ENCODE results near the gene RNF31. TPM values are rescaled to one million over a fixed set of nuclear protein-coding genes. Genes with fewer than 3 reads are reported as not detected.

RNF31 gene
- total and polyA plus RNA-seq, 2 donors: 44.9 to 105 TPM

GRCh38 chr14:24176599-24176998 lies 29.3 kb downstream of the RNF31 start:
- no peaks in the 10 kb centered on the region for H3K27me3 ChIP-seq (ENCODE audit: control insufficient read depth in 2 of 2, insufficient read depth in 1 of 2, low read length in 1 of 2)
- H3K9me3 ChIP-seq (ENCODE audit: control insufficient read depth in 2 of 2, insufficient read depth in 1 of 2, low read length in 1 of 2): no peaks in the 10 kb centered on the region
- 99% methylated on average over 5 of the region's 5 CpGs for WGBS
- no peak for DNase-seq (ENCODE audit: low read depth in 6 of 9, low spot score in 9 of 9)
- H3K27ac ChIP-seq (ENCODE audit: low read depth in 1 of 2, low read length in 1 of 2): no peak overlapping the region
- H3K4me1 ChIP-seq (ENCODE audit: control insufficient read depth in 2 of 2, insufficient read depth in 2 of 2, low read length in 2 of 2): peaks cover 6 to 34% of the 10 kb centered on the region in 2 donors
- H3K36me3 ChIP-seq (ENCODE audit: control insufficient read depth in 2 of 2, insufficient read depth in 2 of 2, low read length in 1 of 2): peaks cover 61 to 78% of the 10 kb centered on the region in 2 donors
- H3K4me3 ChIP-seq (ENCODE audit: low read length in 2 of 2): no peak overlapping the region

GRCh38 chr14:24177041-24177825 lies 29.9 kb downstream of the RNF31 start:
- H3K36me3 ChIP-seq (ENCODE audit: control insufficient read depth in 2 of 2, insufficient read depth in 2 of 2, low read length in 1 of 2): peaks cover 67 to 84% of the 10 kb centered on the region in 2 donors
- H3K27me3 ChIP-seq (ENCODE audit: control insufficient read depth in 2 of 2, insufficient read depth in 1 of 2, low read length in 1 of 2): no peaks in the 10 kb centered on the region
- H3K4me1 ChIP-seq (ENCODE audit: control insufficient read depth in 2 of 2, insufficient read depth in 2 of 2, low read length in 2 of 2): peaks cover 1 to 28% of the 10 kb centered on the region in 2 donors
- H3K4me3 ChIP-seq (ENCODE audit: low read length in 2 of 2): no peak overlapping the region
- H3K27ac ChIP-seq (ENCODE audit: low read depth in 1 of 2, low read length in 1 of 2): no peak overlapping the region
- no peaks in the 10 kb centered on the region for H3K9me3 ChIP-seq (ENCODE audit: control insufficient read depth in 2 of 2, insufficient read depth in 1 of 2, low read length in 1 of 2)
- WGBS: 99% methylated on average over 12 of the region's 12 CpGs
- DNase-seq (ENCODE audit: low read depth in 6 of 9, low spot score in 9 of 9): no peak

GRCh38 chr14:24177891-24178290 lies 30.6 kb downstream of the RNF31 start:
- no peak for DNase-seq (ENCODE audit: low read depth in 6 of 9, low spot score in 9 of 9)
- Histone ChIP-seq H3K36me3 (ENCODE audit: control insufficient read depth in 2 of 2, insufficient read depth in 2 of 2, low read length in 1 of 2) (peaks cover 74 to 91% of the 10 kb centered on the region in 2 donors), H3K4me1 (ENCODE audit: control insufficient read depth in 2 of 2, insufficient read depth in 2 of 2, low read length in 2 of 2) (peaks cover 0 to 22% of the 10 kb centered on the region in 2 donors), H3K27me3 (ENCODE audit: control insufficient read depth in 2 of 2, insufficient read depth in 1 of 2, low read length in 1 of 2) (no peaks in the 10 kb centered on the region), H3K4me3 (ENCODE audit: low read length in 2 of 2) (no peak overlapping the region), H3K27ac (ENCODE audit: low read depth in 1 of 2, low read length in 1 of 2) (no peak overlapping the region), H3K9me3 (ENCODE audit: control insufficient read depth in 2 of 2, insufficient read depth in 1 of 2, low read length in 1 of 2) (no peaks in the 10 kb centered on the region)
- 97% methylated on average over 14 of the region's 14 CpGs for WGBS

- WGBS: 98% methylated on average over 12 of the region's 12 CpGs
These were observed 31.3 kb downstream of the RNF31 start for GRCh38 chr14:24178399-24179178.

GRCh38 chr14:24179294-24179960 lies 32.1 kb downstream of the RNF31 start:
- H3K27ac ChIP-seq (ENCODE audit: low read depth in 1 of 2, low read length in 1 of 2): no peak overlapping the region

More at GRCh38 chr14:24178399-24179178, 31.3 kb downstream of the RNF31 start:
- H3K27me3 ChIP-seq (ENCODE audit: control insufficient read depth in 2 of 2, insufficient read depth in 1 of 2, low read length in 1 of 2): no peaks in the 10 kb centered on the region
- H3K9me3 ChIP-seq (ENCODE audit: control insufficient read depth in 2 of 2, insufficient read depth in 1 of 2, low read length in 1 of 2): no peaks in the 10 kb centered on the region
- no peak overlapping the region for H3K27ac ChIP-seq (ENCODE audit: low read depth in 1 of 2, low read length in 1 of 2)
- peaks cover 80 to 91% of the 10 kb centered on the region in 2 donors for H3K36me3 ChIP-seq (ENCODE audit: control insufficient read depth in 2 of 2, insufficient read depth in 2 of 2, low read length in 1 of 2)
- H3K4me1 ChIP-seq (ENCODE audit: control insufficient read depth in 2 of 2, insufficient read depth in 2 of 2, low read length in 2 of 2): peaks cover 0 to 15% of the 10 kb centered on the region in 2 donors
- no peak overlapping the region for H3K4me3 ChIP-seq (ENCODE audit: low read length in 2 of 2)
- DNase-seq (ENCODE audit: low read depth in 6 of 9, low spot score in 9 of 9): no peak

GRCh38 chr14:24179961-24180796 lies 32.9 kb downstream of the RNF31 start:
- Histone ChIP-seq H3K36me3 (ENCODE audit: control insufficient read depth in 2 of 2, insufficient read depth in 2 of 2, low read length in 1 of 2) (peaks cover 84 to 93% of the 10 kb centered on the region in 2 donors), H3K4me3 (ENCODE audit: low read length in 2 of 2) (no peak overlapping the region), H3K9me3 (ENCODE audit: control insufficient read depth in 2 of 2, insufficient read depth in 1 of 2, low read length in 1 of 2) (no peaks in the 10 kb centered on the region), H3K27ac (ENCODE audit: low read depth in 1 of 2, low read length in 1 of 2) (no peak overlapping the region), H3K4me1 (ENCODE audit: control insufficient read depth in 2 of 2, insufficient read depth in 2 of 2, low read length in 2 of 2) (peaks cover 0 to under 1% of the 10 kb centered on the region in 2 donors), H3K27me3 (ENCODE audit: control insufficient read depth in 2 of 2, insufficient read depth in 1 of 2, low read length in 1 of 2) (no peaks in the 10 kb centered on the region)
- WGBS: 97% methylated on average over 18 of the region's 18 CpGs
- DNase-seq (ENCODE audit: low read depth in 6 of 9, low spot score in 9 of 9): no peak

More at GRCh38 chr14:24179294-24179960, 32.1 kb downstream of the RNF31 start:
- peaks cover 0 to 7% of the 10 kb centered on the region in 2 donors for H3K4me1 ChIP-seq (ENCODE audit: control insufficient read depth in 2 of 2, insufficient read depth in 2 of 2, low read length in 2 of 2)
- no peak for DNase-seq (ENCODE audit: low read depth in 6 of 9, low spot score in 9 of 9)
- H3K9me3 ChIP-seq (ENCODE audit: control insufficient read depth in 2 of 2, insufficient read depth in 1 of 2, low read length in 1 of 2): no peaks in the 10 kb centered on the region
- H3K4me3 ChIP-seq (ENCODE audit: low read length in 2 of 2): no peak overlapping the region
- peaks cover 88 to 90% of the 10 kb centered on the region in 2 donors for H3K36me3 ChIP-seq (ENCODE audit: control insufficient read depth in 2 of 2, insufficient read depth in 2 of 2, low read length in 1 of 2)
- WGBS: 93% methylated on average over 14 of the region's 14 CpGs
- H3K27me3 ChIP-seq (ENCODE audit: control insufficient read depth in 2 of 2, insufficient read depth in 1 of 2, low read length in 1 of 2): no peaks in the 10 kb centered on the region

- no peaks in the 10 kb centered on the region for H3K9me3 ChIP-seq (ENCODE audit: control insufficient read depth in 2 of 2, insufficient read depth in 1 of 2, low read length in 1 of 2)
- no peak for DNase-seq (ENCODE audit: low read depth in 6 of 9, low spot score in 9 of 9)
- H3K4me1 ChIP-seq (ENCODE audit: control insufficient read depth in 2 of 2, insufficient read depth in 2 of 2, low read length in 2 of 2): no peaks in the 10 kb centered on the region
- peaks cover 89 to 95% of the 10 kb centered on the region in 2 donors for H3K36me3 ChIP-seq (ENCODE audit: control insufficient read depth in 2 of 2, insufficient read depth in 2 of 2, low read length in 1 of 2)
- H3K4me3 ChIP-seq (ENCODE audit: low read length in 2 of 2): no peak overlapping the region
- H3K27ac ChIP-seq (ENCODE audit: low read depth in 1 of 2, low read length in 1 of 2): no peak overlapping the region
- 97% methylated on average over 19 of the region's 19 CpGs for WGBS
- no peaks in the 10 kb centered on the region for H3K27me3 ChIP-seq (ENCODE audit: control insufficient read depth in 2 of 2, insufficient read depth in 1 of 2, low read length in 1 of 2)
These were observed 34.2 kb downstream of the RNF31 start for GRCh38 chr14:24181371-24182077.
